ENCODE results near the gene WDR70. TPM values are rescaled to one million over a fixed set of nuclear protein-coding genes. Genes with fewer than 3 reads are reported as not detected.

The WDR70 gene
- total RNA-seq, 1 donor from 2014 or later: 19.0 TPM

DNA sequence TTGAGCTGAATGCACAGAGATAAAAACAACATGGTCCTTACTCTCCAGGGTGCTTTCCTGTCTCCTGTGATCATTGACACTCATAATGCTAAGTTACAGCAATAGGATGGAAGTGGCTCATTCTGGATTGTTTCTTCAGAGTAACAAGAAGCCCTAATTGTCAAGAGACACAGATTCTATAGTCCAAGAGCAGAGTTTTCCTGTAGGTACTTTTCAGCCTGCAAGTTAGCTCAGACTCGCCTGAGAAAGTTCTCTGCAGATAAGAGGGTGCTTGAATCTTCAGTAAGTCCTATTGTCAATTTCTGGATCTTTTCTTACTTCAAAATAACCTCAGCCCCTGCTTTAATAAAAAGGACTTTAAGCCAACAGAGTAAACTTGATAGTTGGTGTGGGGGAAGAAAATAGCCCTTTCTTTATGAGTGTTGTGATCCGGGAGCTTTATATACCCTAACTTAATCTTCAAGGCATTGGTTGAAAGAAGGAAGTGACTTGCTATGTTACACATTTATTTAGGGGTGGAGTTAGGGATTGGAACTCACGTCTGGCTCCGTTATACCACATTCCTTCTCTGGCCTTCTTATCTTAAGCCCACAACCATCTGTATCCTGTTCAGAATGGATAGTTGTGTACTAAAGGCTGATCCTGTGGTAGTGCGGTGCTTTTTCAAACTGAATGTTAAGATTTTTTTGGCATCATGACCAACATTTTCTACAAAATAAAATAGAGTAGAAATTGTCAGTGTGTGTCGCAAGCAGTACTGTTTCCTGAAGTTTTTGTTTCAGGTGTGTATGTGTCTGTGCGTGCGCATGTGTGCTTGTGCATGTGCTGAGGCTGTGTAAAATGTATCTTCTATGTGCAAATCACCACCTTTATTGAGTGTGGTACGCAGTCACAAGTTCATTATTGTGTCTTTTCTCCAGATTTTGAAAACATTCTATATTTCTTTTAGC is 173.9 kb downstream of the WDR70 start:
- DNase-seq (ENCODE audit: low read depth): no peak
- TF ChIP-seq, protein P1, sequence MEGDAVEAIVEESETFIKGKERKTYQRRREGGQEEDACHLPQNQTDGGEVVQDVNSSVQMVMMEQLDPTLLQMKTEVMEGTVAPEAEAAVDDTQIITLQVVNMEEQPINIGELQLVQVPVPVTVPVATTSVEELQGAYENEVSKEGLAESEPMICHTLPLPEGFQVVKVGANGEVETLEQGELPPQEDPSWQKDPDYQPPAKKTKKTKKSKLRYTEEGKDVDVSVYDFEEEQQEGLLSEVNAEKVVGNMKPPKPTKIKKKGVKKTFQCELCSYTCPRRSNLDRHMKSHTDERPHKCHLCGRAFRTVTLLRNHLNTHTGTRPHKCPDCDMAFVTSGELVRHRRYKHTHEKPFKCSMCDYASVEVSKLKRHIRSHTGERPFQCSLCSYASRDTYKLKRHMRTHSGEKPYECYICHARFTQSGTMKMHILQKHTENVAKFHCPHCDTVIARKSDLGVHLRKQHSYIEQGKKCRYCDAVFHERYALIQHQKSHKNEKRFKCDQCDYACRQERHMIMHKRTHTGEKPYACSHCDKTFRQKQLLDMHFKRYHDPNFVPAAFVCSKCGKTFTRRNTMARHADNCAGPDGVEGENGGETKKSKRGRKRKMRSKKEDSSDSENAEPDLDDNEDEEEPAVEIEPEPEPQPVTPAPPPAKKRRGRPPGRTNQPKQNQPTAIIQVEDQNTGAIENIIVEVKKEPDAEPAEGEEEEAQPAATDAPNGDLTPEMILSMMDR (conservative IDR thresholded peaks at IDR 0.05; ENCODE audit: low read depth, low read length): no peak
- H3K4me3 ChIP-seq (ENCODE audit: low read depth, low read length): no peak overlapping the region

DNA sequence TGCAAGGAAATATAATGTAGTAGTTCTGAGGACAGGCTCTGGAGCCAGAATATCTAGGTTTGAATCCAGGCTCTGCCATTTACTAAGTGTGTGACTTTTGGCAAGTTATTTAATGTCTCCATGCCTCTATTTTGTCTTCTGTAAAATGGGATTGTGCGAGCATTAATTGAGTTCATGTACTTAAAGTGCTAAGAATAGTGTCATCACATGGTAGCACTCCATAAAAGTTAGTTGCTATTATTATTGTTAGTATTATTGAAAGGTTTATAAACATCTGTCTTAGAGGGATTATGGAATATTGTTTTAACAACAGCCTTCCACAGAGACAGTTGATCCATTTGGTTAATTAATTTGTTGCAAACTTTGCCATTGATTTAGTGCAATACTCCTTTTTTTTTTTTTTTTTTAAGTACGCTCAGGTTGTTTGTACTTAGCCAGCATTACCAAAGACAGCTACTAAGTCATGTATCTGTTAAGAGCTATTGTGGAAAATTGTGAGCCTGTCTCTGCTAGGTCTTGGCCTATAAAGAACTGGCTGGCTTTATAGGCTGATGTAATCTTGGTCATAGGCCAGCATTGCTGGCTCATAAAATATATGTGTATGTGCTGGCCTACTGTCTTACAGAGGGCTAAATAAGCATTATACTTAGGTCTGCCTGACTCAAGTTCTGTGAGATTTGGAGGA is 174.7 kb downstream of the WDR70 start:
- H3K4me3 ChIP-seq (ENCODE audit: low read depth, low read length): no peak overlapping the region
- DNase-seq (ENCODE audit: low read depth): no peak
- TF ChIP-seq, protein P1 (conservative IDR thresholded peaks at IDR 0.05; ENCODE audit: low read depth, low read length): no peak

DNA sequence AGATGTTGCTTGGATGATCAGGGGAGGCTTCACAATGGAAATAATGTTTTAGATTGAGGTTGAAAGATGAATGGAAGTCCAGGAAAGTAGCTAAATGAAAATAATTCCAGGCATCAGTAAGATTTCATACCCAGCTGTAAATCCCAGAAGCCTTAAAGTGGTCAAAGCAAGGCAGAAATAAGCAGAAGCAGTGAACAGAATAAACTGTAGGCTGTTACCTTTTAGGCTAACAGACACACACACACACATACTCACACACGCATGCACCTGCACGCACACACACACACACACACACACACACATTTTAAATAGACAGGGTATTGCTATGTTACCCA is 175.3 kb downstream of the WDR70 start:
- TF ChIP-seq, protein P1 (conservative IDR thresholded peaks at IDR 0.05; ENCODE audit: low read depth, low read length): no peak
- no peak overlapping the region for H3K4me3 ChIP-seq (ENCODE audit: low read depth, low read length)
- no peak for DNase-seq (ENCODE audit: low read depth)

DNA sequence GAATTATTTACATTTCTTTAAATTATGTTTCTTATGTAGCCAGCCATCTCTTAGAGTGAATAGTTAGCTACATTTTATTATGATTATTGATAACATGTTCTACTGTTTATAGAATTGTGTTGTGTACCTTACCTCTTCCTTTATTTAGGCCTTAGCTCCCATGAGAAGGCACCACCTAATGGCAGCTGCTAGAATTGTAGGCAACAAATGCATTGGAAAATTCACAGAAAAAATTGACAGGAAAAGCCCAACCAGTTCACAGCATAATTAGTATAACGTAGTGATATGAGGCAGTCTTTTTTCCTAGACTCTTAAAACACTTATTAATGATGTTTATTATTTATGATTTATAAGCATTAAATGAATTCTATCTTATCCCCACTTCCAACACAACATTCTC is 175.8 kb downstream of the WDR70 start:
- DNase-seq (ENCODE audit: low read depth): no peak

DNA sequence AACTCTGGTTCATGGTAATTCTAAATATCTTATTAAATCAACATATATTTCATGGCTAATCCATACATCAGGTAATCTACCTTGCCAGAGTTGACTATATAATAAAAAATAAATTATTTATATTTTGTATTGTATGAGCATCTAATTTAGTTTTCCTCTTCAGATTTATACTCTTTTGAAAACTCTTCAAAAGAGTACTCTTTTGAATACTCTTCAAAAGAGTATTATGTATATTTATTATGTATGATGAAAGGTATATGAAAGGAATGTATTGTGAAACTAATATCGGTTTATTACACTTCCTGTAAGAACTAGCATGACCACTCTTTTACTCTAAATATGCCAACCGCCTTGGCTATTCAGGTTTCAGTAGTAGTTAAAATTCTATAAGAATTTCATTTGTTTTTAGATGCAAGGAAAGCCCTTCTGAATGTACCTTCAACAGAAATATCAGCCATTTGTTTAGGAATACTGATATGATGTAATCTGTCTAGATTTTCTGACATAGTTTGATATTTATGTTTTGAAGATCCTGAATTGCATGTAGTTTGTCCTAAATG is 178.7 kb downstream of the WDR70 start:
- no peak overlapping the region for H3K4me3 ChIP-seq (ENCODE audit: low read depth, low read length)
- TF ChIP-seq, protein P1 (conservative IDR thresholded peaks at IDR 0.05; ENCODE audit: low read depth, low read length): no peak
- DNase-seq (ENCODE audit: low read depth): no peak

More for the DNA sequence above, 175.8 kb downstream of the WDR70 start:
- no peak overlapping the region for H3K4me3 ChIP-seq (ENCODE audit: low read depth, low read length)
- TF ChIP-seq, protein P1 (conservative IDR thresholded peaks at IDR 0.05; ENCODE audit: low read depth, low read length): peak; percentile 80

DNA sequence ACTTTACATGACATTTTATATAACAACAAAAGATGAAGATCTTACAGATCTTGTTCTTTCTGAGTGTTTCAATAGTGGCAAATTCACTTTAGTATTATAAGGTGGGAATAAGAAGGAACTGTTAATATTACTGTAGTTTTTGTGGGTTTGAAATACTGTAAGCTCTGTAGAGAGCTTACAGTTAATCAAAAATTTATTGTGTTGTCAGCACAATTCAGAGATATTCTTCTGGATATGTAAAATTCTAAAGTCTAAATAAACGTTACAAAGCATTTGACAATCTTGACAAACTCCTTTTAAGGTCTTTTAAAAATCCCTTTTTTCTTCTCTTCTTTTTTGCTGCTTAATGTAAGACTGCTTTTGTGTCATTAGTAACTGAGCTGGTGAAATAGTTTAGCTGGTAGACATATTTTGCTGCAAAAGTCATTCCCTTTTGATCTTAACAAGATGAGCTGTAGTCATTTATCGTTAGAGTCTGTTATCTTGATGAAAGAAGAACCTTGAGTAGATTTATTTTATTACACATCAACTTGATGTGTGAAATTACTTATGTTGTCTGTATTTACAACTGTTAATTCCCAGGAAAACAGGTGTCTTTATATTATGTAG is 186.0 kb downstream of the WDR70 start:
- TF ChIP-seq, protein P1 (conservative IDR thresholded peaks at IDR 0.05; ENCODE audit: low read depth, low read length): no peak
- DNase-seq (ENCODE audit: low read depth): no peak
- H3K4me3 ChIP-seq (ENCODE audit: low read depth, low read length): no peak overlapping the region
